SW480 (cell line): ENCODE results near the gene ADGRB2.
A peak's percentile ranks its signal among the peaks of the same experiment; 100 is the strongest.

Experiments used
- DNase-seq: peaks from one replicate; pipeline ENCODE4 v3.0.0-alpha.2; 2016; ENCODE audit warnings: low spot score

Gene ADGRB2

DNA sequence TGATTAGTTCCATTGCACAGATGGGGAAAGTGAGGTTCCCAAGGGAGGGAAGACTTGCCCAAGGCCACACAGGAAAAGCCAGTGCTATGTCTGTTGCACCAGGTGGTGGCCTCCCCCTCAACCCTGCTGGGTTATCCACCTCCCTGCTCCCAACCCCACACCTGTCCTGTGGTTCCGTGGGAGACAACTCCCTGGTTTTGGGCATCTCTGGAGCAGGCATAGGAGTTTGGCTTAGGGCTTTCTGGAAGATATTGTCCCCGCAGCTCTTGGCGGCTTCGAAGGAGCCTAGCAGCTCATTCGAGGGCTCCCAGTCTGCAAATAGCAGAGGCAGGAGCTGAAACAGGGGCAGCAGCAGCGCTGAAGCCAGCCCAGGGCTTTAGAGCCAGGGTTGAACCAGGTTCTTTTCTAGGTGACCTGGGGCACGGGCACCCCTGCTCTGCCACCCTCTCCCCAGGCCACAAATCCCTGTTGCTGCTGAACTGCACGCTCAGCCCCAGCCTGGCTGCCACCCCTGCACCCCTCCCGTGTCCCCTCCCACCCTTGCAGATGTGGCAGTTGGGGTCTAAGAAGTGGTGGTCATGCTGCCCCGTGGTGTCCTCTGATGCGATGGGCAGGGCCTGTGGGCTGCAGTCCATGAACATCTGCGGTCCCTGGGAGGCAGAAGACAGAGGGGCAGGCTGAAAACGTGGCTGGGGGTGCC lies 29.6 kb upstream of the ADGRB2 start:
- DNase-seq = no peak

DNA sequence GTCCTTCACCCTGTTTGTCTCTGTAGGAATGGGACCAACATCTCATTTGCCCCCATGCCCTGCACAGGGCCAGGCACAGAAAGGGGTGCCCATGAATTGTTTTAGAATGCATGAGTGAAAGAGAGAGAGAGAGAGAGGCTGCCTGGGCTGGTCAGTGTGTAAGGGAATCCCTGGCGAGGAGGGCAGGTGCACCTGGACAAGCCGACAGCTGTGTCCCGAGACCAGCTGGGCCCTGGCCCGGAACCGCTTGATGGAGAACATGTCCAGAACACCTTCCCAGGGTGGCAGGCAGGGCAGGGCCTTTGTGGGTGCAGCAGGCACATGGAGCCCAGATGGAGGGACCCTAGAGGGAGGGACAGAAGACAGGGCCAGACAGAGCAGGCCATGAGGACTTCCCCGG lies 28.9 kb upstream of the ADGRB2 start:
- no peak for DNase-seq

DNA sequence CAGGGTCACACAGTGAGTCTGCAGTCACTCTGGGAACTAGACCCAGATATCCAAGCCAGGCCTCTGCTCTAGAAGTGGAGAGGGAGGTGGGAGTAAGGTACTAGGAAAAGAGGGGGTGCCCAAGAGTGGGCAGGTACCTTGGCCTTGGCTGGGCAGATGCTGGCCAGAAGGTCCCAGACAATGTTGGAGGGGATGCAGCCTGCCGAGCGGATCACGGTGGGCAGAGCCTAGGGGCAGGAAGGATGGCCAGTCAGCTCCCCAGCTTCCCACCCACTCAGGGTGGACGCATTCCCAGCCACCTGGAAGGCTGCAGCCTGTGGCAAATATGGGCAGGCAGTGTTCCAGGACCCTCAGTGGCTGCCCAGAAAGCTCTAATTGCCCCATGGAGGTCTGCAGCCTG lies 28.4 kb upstream of the ADGRB2 start:
- no peak for DNase-seq

DNA sequence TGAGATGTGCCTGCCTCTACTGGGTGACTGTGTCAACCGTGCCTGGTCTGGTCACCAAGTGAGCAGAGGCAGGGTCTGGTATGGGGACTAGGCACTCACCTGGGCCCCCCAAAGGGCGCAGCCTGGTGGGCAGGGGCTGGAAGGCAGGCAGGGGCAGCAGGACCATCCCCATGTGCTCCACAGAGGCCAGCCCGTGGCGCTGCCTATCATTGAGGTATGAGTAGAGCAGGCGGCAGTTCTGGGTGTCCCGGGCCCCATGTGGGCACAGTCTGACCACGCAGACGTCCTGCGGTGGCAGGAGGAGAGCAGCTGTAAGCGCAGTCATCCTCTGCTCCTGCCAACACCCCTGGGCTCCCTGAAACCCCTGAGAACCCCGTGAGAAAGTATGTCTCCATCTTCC lies 28.0 kb upstream of the ADGRB2 start:
- no peak for DNase-seq

DNA sequence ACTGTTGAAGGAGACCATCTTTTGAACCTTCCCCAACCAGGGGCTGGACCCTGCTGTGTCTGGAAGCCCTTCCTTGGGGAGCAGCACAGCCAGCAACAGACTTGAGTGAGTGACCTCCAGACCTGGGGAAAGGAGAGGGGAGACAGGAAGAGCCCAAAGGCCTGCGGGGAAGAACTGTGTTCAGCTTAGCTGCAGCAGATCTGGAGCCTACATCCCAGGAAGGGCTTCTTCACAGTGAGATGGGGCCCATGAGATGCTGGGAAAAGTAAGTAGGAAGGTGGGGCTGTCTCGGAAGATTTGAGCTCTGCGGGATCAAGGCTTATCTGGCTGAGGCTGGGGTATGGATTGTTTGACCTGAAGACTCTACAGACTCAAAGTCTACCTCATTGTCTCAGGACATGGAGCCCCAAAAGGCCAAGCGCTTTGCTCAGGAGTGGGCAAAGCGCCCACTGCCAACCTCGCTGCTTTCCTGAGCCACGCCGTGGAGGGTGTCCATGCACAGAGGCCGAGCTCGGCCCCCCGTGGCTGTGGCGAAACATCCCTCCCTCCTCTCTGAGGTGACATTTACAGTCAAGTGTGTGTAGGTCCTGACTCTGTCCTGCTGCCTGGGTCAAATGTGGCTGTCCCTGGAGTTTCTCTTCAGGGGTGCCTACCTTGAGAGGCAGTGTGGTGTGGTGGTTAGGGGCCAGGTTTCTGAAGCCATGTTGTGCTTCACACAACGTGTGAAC lies 27.2 kb upstream of the ADGRB2 start:
- no peak for DNase-seq

DNA sequence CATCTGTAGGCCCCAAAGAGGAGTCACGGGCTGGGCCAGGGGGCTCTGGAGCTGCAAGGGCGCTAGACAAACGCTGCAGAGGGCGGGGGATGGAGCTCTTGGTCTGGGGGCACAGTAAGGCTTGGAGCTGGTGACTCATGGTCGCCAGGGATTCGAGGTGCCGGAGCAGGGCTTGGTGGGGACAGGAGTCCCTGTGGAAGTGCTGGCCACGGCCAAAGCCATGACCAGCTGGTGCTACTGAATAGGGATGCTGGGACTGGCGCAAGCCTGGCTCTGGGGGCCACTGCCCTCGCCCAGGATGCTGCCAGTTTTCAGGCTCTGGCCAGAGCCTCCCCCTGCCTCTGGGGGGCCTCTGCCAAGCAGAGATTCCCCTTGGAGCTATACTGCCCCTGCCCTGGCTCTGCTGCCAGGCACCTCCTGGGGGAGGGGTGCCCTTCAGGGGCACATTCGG lies 26.5 kb upstream of the ADGRB2 start:
- DNase-seq = no peak

DNA sequence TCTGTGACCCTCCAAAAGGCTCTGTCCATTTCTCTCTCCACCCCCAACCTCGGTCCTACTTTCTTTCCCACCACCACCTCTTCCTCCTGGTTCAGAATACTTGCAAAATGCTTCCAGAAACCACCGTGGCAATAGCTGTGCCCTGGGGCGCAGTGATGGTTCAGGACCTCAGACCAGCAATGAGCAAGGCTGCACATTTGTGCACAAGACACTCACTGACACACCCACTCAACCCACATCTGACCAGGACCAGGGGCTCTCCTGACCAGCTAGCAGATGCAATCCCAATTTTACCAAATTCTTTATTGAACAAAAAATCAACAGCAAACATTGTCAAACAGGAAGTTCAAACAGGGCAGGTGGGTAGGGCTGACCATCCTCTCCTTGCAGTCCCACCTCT lies 26.0 kb upstream of the ADGRB2 start:
- no peak for DNase-seq

DNA sequence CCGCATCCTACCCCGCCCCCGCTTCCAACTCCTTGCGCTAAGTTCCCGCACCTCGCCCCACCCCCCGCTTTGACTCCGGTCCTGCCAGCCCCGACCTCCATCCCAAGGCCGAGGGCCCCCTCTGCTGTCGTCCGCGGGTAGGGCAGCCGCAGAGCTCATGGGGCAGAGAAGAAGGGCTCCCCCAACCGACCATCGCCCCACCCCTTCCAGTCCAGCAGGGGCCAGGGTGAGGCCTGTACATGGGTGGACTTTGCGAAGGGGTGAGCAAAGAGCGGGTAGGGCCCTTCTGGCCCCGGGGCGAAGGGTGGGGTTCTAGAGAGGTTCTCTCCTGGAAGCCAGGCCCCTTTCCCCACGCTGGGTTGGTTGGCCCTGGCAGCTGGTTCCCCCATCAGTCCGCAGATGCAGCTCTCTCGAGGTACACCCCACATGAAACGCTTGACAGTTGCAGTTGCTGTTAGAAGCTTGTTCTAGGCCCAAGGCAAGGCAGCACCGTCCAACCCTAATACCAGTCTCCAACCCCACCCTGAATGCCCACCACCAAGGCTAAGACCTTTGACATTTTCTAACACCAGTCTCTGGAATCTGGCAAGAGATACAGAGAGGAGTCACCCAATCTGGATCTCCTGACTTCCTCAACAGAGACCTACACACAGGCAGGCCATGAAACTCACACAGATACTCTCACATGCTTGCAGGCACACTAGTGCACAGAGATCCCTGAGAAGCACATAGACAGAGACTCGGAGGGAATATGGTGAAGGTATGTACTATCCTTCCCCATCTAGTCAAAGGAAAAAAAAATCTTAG lies 25.3 kb upstream of the ADGRB2 start:
- peak; percentile 76 for DNase-seq

DNA sequence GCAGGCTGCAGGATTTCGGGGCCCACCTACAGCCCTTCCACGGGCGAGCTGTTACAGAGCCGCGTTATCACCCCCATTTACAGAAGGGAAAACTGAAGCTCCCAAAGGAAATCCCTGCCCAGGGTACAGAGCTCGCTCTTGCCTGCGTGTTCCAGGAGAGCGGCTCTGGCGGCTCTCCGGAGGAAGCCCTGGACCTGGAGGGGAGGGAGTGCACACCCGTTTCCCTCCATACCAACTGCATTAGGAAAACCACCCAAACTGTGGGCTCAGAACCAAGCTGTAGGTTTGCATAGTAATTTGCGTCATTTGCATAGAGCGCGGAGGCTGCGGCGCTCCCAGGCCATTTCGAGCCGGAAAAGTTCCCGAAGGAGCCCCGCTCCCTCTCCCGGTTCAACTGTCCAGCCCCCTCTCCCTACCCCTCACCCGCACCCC lies 24.7 kb upstream of the ADGRB2 start:
- DNase-seq = peak; percentile 58

DNA sequence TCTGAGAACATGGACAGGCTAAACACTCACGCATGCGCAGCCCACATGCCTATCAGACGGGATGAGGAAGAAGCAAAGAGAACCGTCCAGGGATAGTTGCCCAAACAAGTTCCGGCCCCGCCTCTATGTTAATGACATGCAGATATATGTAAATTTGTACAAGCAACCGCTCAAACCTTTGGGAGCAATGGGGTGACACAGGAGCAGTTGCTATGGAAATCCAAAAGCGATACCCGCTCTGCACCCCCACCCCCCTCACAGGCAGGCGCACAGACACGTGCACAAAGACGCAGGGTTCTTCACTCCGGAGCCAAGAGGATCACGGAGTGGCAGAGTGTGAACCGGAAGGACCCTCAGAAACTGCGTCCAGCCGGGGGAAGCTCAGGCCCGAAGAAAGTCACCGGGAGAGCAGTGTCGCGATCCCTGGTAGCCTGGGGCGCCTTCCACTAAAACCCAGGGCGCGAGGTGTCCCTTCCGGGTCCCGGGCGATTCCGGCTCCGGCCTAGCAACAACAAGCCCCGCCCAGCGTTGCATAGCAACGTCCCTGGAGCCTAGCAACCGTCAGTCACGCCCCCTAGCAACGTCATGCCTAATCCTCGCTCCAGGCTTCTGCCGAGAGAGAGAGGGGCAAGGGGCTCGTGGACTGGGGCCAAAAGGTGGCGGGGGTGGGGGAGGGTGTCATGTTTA lies 24.1 kb upstream of the ADGRB2 start:
- DNase-seq = peak; percentile 82

DNA sequence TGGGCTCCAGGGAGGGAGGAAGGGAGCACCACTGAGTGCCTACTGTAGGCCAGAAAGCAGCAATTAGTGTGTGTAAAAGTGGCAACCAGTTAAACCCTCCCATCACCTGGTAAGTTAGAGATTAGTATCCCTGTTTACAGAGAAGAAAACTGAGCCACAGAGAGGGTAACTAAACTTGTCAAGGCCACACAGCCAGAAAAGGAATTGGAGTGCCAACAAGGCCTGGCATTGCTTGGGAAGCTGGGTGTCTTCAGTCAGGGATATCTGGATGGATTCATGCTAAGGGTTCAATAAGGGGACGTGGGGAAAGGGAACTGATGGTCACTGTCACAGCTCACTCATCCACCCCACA lies 23.6 kb upstream of the ADGRB2 start:
- DNase-seq = no peak

DNA sequence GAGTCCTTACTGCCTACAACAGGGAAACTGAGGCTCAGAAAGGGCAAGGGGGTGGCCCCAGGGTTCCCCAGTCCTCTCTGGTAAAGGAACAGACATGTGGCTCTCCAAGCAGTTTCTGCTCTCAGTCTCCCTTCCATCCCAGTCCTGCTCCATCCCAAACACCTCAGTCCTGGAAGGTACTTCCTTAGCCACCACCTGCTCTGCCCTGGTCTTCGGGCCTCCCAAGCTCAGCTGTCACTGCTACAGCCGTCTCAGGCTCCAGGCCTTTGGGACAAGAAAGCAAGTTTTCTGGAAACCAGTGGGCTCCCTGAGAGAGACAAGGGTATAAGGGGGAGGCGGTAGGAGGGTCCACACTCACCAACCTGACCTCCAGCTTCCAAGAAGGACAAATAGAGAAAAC lies 23.1 kb upstream of the ADGRB2 start:
- DNase-seq = no peak

DNA sequence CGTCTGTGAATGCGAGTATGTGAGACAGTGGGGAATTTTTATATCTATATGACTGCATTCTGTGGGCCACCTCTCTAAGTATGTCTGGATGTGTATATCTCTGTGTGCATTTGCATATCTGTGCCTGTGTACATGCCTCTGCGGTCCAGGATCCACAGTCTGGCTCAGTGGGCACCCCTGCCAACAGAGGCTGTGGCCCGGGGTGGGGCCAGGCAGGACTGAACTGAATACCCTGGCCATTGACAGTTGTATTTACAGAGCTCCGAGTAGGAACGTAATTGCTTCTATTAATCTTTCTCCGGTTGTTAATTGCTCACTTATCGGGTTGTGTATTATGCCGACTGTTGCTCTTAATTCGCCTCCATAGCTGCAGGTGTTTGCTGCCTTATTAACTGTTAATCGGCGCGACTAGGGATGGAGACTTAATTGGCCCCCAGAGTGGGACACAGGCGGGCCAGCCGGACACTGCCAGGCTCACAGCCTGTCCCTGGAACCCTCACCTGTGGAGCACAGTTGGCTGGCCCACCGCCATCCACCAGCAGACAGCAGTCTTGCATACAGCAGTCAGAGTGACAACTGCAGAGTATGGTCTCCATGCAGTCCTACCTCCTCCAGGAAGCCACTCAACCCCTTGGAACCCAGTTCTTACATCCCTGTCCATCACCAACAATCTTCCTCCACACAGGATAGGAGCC lies 22.4 kb upstream of the ADGRB2 start:
- no peak for DNase-seq

DNA sequence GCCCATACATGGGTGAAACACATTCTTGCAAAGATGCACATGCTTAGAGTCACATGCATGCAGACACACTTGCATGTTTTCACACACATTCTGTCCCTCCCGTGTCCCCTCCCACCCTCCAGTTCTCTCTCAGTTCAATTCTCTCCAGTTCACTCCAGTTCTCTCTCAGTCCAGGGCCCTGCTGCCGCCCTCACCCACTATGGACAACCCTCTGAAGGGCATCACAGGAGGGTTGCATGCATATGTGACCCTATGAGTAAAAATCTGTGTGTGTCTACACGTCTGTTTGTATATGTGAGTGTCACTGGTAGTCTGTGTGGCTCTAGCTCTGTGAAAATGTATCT lies 21.8 kb upstream of the ADGRB2 start:
- DNase-seq = no peak

DNA sequence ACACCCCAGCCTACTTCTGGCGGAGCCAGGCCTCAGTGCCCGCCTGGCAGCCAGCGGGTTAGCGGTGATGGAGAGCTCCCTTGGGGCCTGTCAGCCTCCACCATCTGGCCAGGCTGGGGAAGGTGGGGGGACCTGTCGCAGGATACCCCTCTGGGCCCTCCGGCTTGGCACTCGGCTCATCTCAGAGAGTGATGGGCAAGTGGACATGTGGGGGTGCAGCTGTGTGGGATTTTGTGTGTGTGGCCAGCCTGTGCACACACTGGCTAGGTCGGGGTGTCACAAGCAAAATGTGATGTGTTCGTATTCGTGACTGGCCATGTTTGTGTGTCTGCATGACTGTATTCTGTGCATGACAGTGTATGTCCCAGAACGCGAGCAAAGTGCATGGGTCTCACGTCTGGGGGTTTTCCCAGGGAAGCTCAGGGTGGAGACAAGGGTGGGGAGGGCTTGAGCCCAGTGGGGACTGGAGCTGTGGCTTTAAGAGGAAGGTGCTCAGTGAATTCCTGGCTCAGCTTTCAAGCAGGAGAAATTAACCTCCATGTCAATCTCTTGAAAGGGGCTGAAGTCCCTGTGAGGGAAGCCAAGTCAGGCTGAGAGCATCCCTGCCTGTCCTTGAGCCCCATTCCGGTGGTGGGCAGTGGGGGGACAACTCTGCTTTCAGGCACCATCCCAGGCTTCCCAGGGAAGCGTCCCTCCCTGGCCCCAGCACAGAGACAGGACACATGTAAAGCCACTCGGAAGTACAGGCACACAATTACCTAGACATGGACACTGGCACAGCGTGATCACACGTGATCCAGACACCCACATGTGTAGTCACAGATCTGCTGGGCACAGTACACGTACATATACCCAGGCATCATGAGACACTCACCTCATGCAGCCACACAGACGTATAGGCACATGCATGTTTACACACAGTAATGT lies 21.1 kb upstream of the ADGRB2 start:
- no peak for DNase-seq

DNA sequence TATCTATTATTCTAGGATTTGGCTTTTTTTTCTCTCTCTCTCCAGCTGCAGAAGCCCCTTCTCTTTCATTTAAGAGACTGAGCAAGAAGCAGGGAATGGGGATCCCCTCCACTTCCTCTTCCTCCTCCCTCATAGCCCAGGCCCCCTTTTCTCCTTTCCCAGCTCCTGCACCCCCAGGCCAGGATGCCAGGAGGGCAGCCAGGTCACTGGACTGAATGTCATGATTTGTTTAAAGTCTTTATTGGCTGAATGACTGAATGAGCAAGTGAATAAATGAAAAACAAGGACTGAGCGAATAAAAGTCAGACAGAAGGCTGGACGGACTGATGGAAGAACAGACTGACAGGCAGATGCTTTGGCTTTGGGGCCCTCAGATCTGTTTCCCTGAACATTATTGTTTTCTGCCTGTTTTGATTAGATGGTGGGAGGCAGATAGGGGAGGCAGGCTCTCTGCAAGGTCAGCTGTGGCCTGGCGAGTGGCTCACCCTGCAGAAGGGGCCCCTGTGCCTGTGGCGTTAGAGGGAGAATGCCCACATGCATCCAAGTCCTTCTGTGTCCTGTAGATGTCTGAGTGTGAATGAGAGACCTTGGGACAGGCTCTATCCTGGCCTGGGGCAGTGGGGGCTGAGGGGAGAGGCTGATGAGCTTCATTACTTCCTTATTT lies 20.3 kb upstream of the ADGRB2 start:
- no peak for DNase-seq

DNA sequence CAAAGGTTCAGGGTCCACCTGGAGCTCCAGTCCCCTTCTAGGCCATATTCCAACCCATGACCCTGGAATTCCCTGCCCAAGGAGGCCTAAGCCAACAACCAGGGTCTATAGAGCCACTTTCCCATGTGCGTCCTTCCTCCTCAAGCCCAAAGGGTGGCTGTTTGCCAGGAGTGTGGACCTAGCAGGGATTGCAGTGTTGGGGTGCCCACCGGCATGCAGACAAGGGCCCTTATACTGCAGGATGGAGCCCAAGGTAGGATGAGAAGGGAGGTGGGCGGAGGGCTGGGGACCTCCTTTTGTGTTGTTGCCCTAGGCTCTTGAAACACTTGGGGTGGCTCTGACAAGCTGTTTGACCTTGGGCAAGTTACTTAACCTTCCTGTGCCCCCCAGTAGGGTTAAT lies 19.7 kb upstream of the ADGRB2 start:
- DNase-seq = no peak

DNA sequence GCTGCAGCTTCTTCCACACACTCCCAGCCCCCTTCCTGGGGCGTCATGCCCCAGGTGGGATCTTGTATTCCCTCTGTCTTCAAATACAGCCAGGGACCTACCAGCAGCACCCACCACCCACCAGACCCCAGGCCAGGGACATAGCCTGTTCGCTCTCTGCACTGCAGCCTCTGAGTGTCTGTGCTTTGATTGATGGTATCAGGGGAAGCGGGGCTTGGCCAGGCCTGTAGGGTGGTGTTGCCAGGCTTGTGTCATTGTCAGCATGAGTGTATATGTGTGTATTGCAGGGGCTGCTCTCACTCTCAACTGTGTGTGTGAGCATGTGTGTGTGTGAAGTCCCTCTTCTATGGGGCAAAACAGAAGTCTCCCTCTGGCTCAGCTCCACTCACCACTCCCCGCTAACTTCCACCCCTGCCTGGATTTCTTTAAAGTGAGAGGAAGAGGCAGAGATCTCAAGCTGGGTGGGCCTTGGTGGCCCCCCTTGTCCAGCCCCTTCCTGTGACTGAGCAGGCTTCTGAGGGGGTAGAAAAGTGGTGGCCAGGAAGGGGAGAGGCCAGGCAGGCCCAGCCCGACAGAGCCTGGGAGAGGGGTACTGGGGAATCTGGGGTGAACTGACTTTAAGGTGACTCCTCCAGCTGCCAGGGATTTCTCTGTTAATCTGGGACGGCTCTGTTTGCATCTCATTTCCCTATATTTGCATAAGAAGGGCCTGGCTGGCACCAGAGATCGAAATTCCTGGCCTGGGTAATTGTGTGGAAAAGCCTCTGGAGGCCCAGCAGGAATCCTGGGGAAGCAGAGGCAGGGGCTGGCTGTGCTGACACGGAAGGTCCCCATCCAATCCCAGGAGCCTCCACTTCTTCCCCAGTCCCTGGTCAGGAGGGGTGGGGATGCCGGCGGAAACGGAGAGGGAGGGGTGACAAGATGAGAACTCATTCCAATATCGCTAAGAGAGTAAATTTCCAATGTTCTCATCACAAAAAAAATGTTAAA lies 18.6 kb upstream of the ADGRB2 start:
- DNase-seq = no peak

DNA sequence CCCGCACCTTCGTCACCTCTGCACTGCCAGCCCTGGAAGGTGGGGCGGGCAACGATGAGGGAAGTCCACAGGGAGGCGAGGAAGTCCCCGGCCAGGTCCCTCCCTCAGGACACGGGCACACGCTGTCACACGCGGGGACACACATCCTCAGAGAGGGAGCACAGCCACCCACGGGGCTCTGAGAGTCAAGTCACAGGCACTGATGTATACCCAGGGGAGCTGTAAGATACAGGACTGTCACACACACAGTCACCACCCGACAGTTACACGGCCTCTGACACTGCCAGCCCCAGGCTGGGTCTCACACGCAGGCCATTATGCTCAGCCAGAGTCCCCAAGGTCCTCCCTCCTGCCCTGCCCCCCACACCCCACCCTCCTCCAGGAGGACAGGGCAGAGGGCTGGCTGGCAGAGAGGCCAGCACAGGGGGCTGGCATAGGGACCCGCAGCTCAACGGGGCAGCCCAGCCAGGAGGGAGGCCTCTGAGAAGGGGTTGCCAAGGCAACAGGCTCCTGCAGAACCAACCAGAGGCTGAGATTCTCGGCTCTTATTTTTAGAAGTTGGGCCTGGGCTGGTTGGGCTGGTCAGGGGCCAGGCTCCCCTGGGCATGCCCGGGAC lies 17.7 kb upstream of the ADGRB2 start:
- DNase-seq = no peak
